Measurements from ENCODE around the gene CAB39L. TPM values are rescaled to one million over a fixed set of nuclear protein-coding genes. Genes with fewer than 3 reads are reported as not detected.
"Not testable (repeated sequence)": the region's sequence is repeated elsewhere in the genome, so short reads cannot be mapped to it uniquely, and the experiment has no call there.

CAB39L gene
- total RNA-seq, 1 donor = 19.9 TPM

DNA sequence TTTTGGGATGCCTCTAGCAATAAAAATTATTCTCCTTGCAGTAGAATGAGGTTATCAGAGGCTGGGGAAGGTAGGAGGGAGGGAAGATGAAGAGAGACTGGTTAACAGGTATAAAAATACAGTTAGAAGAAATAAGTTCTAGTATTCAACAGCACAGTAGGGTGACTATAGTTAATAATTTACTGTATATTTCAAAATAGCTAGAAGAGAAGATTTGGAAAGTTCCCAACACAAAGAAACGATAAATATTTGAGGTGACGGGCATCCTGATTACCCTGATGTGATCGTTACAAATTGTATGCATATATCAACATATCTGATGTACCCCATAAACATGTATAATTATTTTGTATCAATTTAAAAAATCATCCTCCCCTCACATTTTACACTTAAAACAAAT is 102.3 kb downstream of the CAB39L start:
- no peak for DNase-seq (ENCODE audit: low read depth)

DNA sequence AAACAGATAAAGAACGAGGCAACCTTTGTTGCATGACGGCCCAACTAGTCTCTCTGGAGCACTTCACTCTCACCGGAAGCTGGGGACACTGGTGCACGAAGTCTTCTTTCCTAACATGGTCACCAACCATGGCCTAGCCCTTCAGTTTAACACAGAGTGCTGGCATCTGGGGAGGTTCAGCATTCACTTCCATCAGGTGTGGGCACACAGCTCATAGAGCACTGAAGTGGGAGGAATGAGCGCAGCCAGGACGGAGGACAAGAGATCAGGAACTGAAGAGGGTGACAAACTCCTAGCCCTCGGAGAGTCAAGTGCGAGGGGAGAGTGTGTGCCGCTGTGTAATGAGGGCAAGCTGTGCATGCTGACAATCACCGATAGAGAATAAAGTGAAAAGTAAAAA is 103.7 kb downstream of the CAB39L start:
- TF ChIP-seq, protein P1, sequence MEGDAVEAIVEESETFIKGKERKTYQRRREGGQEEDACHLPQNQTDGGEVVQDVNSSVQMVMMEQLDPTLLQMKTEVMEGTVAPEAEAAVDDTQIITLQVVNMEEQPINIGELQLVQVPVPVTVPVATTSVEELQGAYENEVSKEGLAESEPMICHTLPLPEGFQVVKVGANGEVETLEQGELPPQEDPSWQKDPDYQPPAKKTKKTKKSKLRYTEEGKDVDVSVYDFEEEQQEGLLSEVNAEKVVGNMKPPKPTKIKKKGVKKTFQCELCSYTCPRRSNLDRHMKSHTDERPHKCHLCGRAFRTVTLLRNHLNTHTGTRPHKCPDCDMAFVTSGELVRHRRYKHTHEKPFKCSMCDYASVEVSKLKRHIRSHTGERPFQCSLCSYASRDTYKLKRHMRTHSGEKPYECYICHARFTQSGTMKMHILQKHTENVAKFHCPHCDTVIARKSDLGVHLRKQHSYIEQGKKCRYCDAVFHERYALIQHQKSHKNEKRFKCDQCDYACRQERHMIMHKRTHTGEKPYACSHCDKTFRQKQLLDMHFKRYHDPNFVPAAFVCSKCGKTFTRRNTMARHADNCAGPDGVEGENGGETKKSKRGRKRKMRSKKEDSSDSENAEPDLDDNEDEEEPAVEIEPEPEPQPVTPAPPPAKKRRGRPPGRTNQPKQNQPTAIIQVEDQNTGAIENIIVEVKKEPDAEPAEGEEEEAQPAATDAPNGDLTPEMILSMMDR (IDR thresholded peaks at IDR 0.05; ENCODE audit: insufficient read depth, low read length) = no peak
- no peak for DNase-seq (ENCODE audit: low read depth)
- no peak overlapping the region for H3K4me3 ChIP-seq (ENCODE audit: low read depth, low read length)

More for the DNA sequence above, 102.3 kb downstream of the CAB39L start:
- TF ChIP-seq, protein P1 (IDR thresholded peaks at IDR 0.05; ENCODE audit: insufficient read depth, low read length) = no peak
- no peak overlapping the region for H3K4me3 ChIP-seq (ENCODE audit: low read depth, low read length)

DNA sequence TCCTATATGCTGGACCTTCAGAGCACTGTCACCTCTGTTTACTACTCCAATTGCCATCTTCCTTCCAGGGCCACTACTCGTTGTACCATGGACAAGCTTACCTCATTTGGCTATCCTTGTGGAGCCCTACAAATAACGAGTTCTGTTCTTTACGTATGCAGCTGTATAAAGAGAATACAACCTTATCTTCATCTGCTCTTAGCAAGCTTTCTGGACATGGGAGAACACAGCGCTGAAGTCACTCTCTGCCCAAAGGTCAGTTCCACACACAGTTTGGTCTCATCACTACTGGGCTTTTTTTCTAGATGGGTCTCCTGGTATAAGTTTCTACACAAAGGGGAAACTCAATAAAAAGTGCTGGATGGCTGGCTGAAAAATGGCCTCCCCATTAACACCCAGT is 107.2 kb downstream of the CAB39L start:
- TF ChIP-seq, protein P1 (IDR thresholded peaks at IDR 0.05; ENCODE audit: insufficient read depth, low read length) = no peak
- H3K4me3 ChIP-seq (ENCODE audit: low read depth, low read length) = no peak overlapping the region
- no peak for DNase-seq (ENCODE audit: low read depth)

DNA sequence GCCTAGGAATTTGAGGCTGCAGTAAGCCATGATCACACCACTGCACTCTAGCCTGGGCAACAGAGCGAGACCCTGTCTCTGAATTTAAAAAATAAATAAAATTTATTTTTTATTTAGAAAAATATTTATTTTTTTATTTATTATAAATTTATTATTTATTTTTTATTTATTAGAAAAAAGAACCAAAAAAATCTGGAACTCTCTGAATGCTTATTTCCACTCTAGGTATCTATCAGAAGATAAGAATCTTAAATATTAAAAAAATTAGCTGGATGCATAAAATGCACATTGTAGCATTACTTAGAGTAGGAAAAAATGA is 113.4 kb downstream of the CAB39L start:
- TF ChIP-seq, protein P1 (IDR thresholded peaks at IDR 0.05; ENCODE audit: insufficient read depth, low read length) = no peak
- H3K4me3 ChIP-seq (ENCODE audit: low read depth, low read length) = no peak overlapping the region
- DNase-seq (ENCODE audit: low read depth) = no peak

DNA sequence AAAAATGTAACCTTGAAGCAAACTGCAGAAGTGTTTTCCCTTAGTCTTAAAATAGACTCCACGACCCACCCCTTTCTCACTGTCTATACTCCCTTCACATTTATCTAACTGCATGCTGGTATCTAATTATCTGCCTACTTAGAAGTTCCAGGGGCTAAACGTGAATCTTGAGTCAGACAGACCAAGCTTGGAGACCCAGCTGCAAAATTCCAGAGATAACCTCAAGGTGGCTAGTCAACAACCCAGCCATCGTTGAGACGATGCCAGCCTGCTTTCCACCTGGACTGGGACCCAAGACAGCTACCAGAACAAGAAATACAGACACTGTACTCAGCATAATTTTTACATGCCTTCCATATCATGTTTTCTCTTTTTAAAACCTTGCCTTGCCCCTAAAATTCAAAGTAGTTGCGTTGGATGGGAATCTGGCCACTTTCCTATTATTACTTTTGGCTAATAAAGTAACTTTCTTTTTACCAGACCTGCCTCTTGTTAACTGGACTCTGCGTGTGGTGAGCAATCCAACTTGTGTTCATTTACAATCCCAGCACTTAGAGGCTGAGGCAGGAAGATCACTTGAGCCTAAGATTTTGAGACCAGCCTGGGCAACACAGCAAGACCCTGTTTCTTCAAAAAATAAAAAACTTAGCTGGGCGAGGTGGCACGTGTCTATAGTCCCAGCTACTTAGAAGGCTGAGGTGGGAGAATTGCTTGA is 113.9 kb downstream of the CAB39L start:
- TF ChIP-seq, protein P1 (IDR thresholded peaks at IDR 0.05; ENCODE audit: insufficient read depth, low read length) = no peak
- no peak for DNase-seq (ENCODE audit: low read depth)
- H3K4me3 ChIP-seq (ENCODE audit: low read depth, low read length) = no peak overlapping the region

DNA sequence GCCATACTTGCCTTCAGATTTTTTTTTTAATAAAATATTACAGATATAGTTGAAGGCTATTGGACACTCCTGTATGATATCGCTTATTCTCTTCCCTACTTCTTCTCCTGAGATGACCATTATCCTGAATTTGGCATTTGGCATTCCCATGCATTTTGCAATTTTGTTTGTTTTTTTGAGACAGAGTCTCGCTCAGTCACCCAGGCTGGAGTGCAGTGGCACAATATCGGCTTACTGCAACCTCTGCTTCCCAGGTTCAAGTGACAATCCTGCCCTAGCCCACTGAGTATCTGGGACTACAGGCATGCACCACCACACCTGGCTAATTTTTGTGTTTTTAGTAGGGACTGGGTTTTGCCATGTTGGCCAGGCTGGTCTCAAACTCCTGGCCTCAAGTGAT is 116.7 kb downstream of the CAB39L start:
- not testable (repeated sequence) for DNase-seq (ENCODE audit: low read depth); H3K4me3 ChIP-seq (ENCODE audit: low read depth, low read length)

DNA sequence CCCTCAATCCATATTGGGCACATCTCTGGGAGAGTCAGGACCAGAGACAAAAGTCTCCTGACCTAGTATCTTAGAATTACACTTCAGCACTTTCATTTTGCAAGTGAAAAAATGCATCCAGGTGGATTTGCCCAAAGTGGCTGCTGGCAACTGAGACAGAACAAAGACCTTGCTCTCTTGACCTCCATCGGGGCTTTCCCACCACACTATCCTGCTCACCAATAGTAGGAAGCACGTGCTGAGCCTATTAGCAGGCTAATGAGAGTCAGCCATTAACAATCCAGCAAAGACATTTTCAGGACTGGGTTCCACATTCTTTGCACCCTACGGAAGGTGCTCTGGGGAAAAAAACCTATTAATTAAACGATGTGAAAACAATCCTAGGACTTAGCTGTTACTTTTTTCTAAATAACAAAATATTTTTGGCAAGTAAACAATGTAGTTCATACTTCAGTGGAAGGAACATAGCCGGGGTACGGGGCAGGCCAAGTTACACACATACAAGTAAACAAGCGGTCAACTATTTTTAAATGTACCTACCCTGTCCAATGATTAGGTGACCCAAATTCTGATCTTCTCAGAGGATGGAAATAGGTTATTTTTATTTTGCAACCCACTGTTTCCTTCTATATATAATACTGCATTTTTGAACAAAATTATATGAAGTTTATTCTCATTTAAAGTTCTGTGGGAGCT is 117.5 kb downstream of the CAB39L start:
- no peak for DNase-seq (ENCODE audit: low read depth)
- TF ChIP-seq, protein P1 (IDR thresholded peaks at IDR 0.05; ENCODE audit: insufficient read depth, low read length) = no peak
- H3K4me3 ChIP-seq (ENCODE audit: low read depth, low read length) = no peak overlapping the region

All from fibroblast of the aortic adventitia (primary cell).